GM13977 (cell line): ENCODE measurements around the gene IFNB1.

ENCODE experiments used
- DNase-seq: peaks from one replicate; pipeline ENCODE4 v3.0.0; 2012; ENCODE audit warnings: low spot score
- CTCF ChIP-seq: IDR thresholded peaks from 2 replicates; pipeline ENCODE4 v1.5.1; 2012; ENCODE audit warnings: mild to moderate bottlenecking, control low read depth; ENCODE audit not compliant: insufficient read depth; ENCODE audit errors: extremely low read depth, missing control alignments
- in situ Hi-C: fragments of 300-500 bp; cut with MboI; formaldehyde crosslinking; loops from one replicate; pipeline ENCODE4 v1.12.0; 2022; ENCODE audit warnings: low sequenced_read_pairs, low pct_unique_long_range_greater_than_20kb, mixed read lengths, inconsistent platforms; ENCODE audit not compliant: unreplicated experiment

Gene IFNB1

GRCh38 chr9:21031091-21031807 lies 46.5 kb downstream of the IFNB1 start, which contains the start of gene HACD4:
TSS of gene HACD4 (minus strand) at chr9:21031640. CDS start at chr9:21031590, 50 bp downstream.
- peak; percentile 82 for DNase-seq
- TF ChIP-seq CTCF: no peak
- in situ Hi-C loops: no loop called here

- TF ChIP-seq CTCF: no peak
- DNase-seq: peak; percentile 70
- in situ Hi-C loops: no loop called here
These were observed 47.2 kb downstream of the IFNB1 start for GRCh38 chr9:21030389-21031035.

DNA sequence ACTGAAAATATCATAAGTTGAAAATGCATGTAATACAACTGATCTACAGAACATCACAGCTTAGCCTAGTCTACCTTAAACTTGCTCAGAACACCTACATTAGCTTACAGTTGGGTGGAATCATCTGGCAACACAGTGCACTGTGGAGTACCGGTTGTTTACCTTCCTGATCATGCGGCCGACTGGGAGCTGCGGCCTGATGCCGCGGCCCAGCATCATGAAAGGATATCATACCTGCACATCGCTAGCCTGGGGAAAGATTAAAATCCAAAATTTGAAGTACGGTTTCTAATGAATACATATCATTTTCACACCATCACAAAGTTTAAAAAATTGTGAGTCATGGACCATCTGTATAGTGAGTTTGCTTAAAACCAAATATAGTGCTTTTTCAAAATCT lies 48.1 kb downstream of the IFNB1 start:
- no peak for TF ChIP-seq CTCF
- DNase-seq: no peak
- in situ Hi-C loops: no loop called here

DNA sequence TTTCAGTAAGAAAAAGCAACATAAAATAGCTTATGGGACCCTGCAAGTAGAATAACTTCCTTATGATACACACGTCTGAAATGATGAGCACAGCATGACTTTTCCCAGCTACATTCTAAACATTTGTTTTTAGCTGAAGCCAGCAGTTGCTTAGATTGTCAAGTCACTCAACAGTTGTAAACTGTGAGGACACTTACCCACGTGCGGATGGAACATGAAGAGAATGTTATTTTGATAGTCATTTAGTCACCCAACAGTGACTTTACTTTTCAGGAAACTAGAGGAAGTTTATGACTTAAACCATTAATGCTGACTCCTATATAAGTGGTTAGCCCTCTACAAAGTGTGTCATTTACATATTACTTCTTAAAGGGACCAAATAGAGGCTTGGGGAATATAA lies 49.3 kb downstream of the IFNB1 start:
- in situ Hi-C loops: no loop called here

GRCh38 chr9:21027295-21027694 lies 50.4 kb downstream of the IFNB1 start:
- TF ChIP-seq CTCF: no peak
- in situ Hi-C loops: no loop called here
- no peak for DNase-seq

More for the DNA sequence above, 49.3 kb downstream of the IFNB1 start:
- no peak for DNase-seq
- no peak for TF ChIP-seq CTCF
